PC-3 (cell line): ENCODE data around the gene OOSP3. TPM values are rescaled to one million over a fixed set of nuclear protein-coding genes. Genes with fewer than 3 reads are reported as not detected.

Experiments
- ATAC-seq: fragments of 200-7000 bp; cut with Tn5 transposase; 2 replicates; pipeline ENCODE4 v1.9.1; 2020; ENCODE audit warnings: mild to moderate bottlenecking, moderate library complexity
- BruUV-seq: library from RNA; stranded (reverse); fragments of 400-500 nt; replicated peaks from 2 replicates; lab custom pipeline; 2021; lab: Mats Ljungman, UMichigan
- CTCF ChIA-PET: fragments of 300-600 bp; sonication (Branson Sonifier 250); formaldehyde crosslinking; loops from one replicate; lab custom pipeline; 2022; ENCODE audit warnings: antibody characterized with exemption; lab: Charles Lee
- POLR2A ChIA-PET: fragments of 300-600 bp; sonication (Branson Sonifier 250); formaldehyde crosslinking; loops from one replicate; lab custom pipeline; 2022; ENCODE audit warnings: antibody characterized with exemption; ENCODE audit not compliant: unreplicated experiment; lab: Charles Lee
- DNase-seq: peaks from one replicate; pipeline ENCODE4 v3.0.0-alpha.2; 2015
- H2AFZ ChIP-seq: fragments of 300-600 bp; sonication (generic); 2 replicates; pipeline ENCODE4 v1.6.0; 2016; ENCODE audit warnings: antibody characterized with exemption, low read length
- H3F3A ChIP-seq: fragments of 300-600 bp; sonication (generic); one replicate; pipeline ENCODE4 v1.6.0; 2017; ENCODE audit warnings: antibody characterized with exemption, low read length, control low read depth, mild to moderate bottlenecking; ENCODE audit not compliant: unreplicated experiment
- H3K27ac ChIP-seq: fragments of 300-600 bp; sonication (generic); 2 replicates; pipeline ENCODE4 v1.5.1; 2016; ENCODE audit warnings: mild to moderate bottlenecking, low read length
- H3K27me3 ChIP-seq: fragments of 300-600 bp; sonication (generic); 2 replicates; pipeline ENCODE4 v1.6.1; 2016; ENCODE audit warnings: low read length, mixed read lengths
- H3K36me3 ChIP-seq: fragments of 300-600 bp; sonication (generic); 2 replicates; pipeline ENCODE4 v1.6.1; 2016; ENCODE audit warnings: low read depth, mixed run types, low read length, mixed read lengths
- H3K4me1 ChIP-seq: fragments of 300-600 bp; sonication (generic); 2 replicates; pipeline ENCODE4 v1.5.1; 2016; ENCODE audit warnings: low read length; ENCODE audit not compliant: insufficient read depth
- H3K4me2 ChIP-seq: fragments of 300-600 bp; sonication (generic); 2 replicates; pipeline ENCODE4 v1.6.0; 2016; ENCODE audit warnings: low read length
- H3K4me3 ChIP-seq: fragments of 300-600 bp; sonication (generic); 2 replicates; pipeline ENCODE4 v1.5.1; 2016; ENCODE audit warnings: mild to moderate bottlenecking, low read length, mixed read lengths
- H3K79me2 ChIP-seq: fragments of 300-600 bp; sonication (generic); 2 replicates; pipeline ENCODE4 v1.6.1; 2017; ENCODE audit warnings: low read length, mixed read lengths
- H3K9ac ChIP-seq: fragments of 300-600 bp; sonication (generic); 2 replicates; pipeline ENCODE4 v1.6.0; 2016; ENCODE audit warnings: mild to moderate bottlenecking, low read length
- H3K9me2 ChIP-seq: fragments of 300-600 bp; sonication (generic); replicated peaks from 2 replicates; pipeline ENCODE4 v1.6.1; 2016; ENCODE audit warnings: mixed run types, low read length, mixed read lengths
- H3K9me3 ChIP-seq: fragments of 300-600 bp; sonication (generic); 2 replicates; pipeline ENCODE4 v1.6.1; 2016; ENCODE audit warnings: low read length, mixed read lengths
- H4K20me1 ChIP-seq: fragments of 300-600 bp; sonication (generic); 2 replicates; pipeline ENCODE4 v1.6.1; 2016; ENCODE audit warnings: low read length, mixed read lengths
- CTCF ChIP-seq: fragments of 300-600 bp; sonication (generic); conservative IDR thresholded peaks from 2 replicates; pipeline ENCODE4 v1.5.1; 2017; ENCODE audit warnings: antibody characterized with exemption, low read depth, mild to moderate bottlenecking, low read length
- EZH2 ChIP-seq: fragments of 300-600 bp; sonication (generic); IDR thresholded peaks from one replicate; pipeline ENCODE4 v1.6.1; 2017; ENCODE audit warnings: antibody characterized with exemption, mild to moderate bottlenecking, low read length; ENCODE audit not compliant: unreplicated experiment
- EZH2phosphoT487 ChIP-seq: fragments of 300-600 bp; sonication (generic); IDR thresholded peaks from 2 replicates; pipeline ENCODE4 v1.6.1; 2018; ENCODE audit warnings: mild to moderate bottlenecking, antibody characterized with exemption, low read length, borderline replicate concordance
- intact Hi-C: fragments of 100-400 bp; cut with micrococcal nuclease; formaldehyde crosslinking; loops from 2 replicates; pipeline ENCODE4 v1.9.0; 2023
- total RNA-seq: library from RNA; depleted of rRNA; stranded (reverse); fragments of >200 nt; gene quantifications from 2 replicates; pipeline ENCODE4 v1.2.3, GENCODE V29; 2014

Gene OOSP3
- total RNA-seq, 1 experiment from 2014 or later, result not detected

GRCh38 chr11:59931688-59932087 lies 53.1 kb downstream of the OOSP3 start:
- H4K20me1 ChIP-seq, result no peaks in the 10 kb centered on the region
- no peaks in the 10 kb centered on the region for H3F3A ChIP-seq
- no peaks in the 10 kb centered on the region for H3K9me2 ChIP-seq
- H3K4me2 ChIP-seq, result no peak overlapping the region
- H3K4me1 ChIP-seq, result no peaks in the 10 kb centered on the region
- no peaks in the 10 kb centered on the region for H3K79me2 ChIP-seq
- no peaks in the 10 kb centered on the region for H3K36me3 ChIP-seq
- TF ChIP-seq CTCF, result no peak
- TF ChIP-seq EZH2, result no peak
- no peak for TF ChIP-seq EZH2phosphoT487
- ATAC-seq (no peak), DNase-seq (no peak)
- H2AFZ ChIP-seq, result no peak overlapping the region
- ChIA-PET POLR2A (no interaction called here), CTCF (interaction anchor here (0.6 kb wide), 1 partner anchor 13 kb away, joined by 3 read pairs; no protein-coding TSS in a partner anchor)
- no peak overlapping the region for H3K9ac ChIP-seq
- no peaks in the 10 kb centered on the region for H3K27me3 ChIP-seq
- H3K4me3 ChIP-seq, result no peak overlapping the region
- H3K9me3 ChIP-seq, result peaks cover 16% of the 10 kb centered on the region; the same call in 1 of the 2 replicates
- intact Hi-C loops, result no loop called here
- no TSS peak for BruUV-seq
- H3K27ac ChIP-seq, result no peak overlapping the region

GRCh38 chr11:59938132-59938531 lies 59.5 kb downstream of the OOSP3 start, which contains the start of gene OOSP1:
Gene OOSP1, plus strand, starts transcription at chr11:59938432. Its CDS starts 23 bp downstream, at chr11:59938455.
- Histone ChIP-seq H3K4me3 (no peak within 1 kb of the TSS), H3K36me3 (no peaks in the 10 kb centered on the region), H4K20me1 (no peaks in the 10 kb centered on the region), H3K9me3 (no peaks in the 10 kb centered on the region), H3K27me3 (no peaks in the 10 kb centered on the region), H3K27ac (no peak within 1 kb of the TSS), H2AFZ (no peak within 1 kb of the TSS), H3K4me1 (no peaks in the 10 kb centered on the region), H3F3A (no peaks in the 10 kb centered on the region), H3K9ac (no peak within 1 kb of the TSS), H3K4me2 (no peak within 1 kb of the TSS), H3K79me2 (no peaks in the 10 kb centered on the region), H3K9me2 (no peaks in the 10 kb centered on the region)
- no peak for DNase-seq
- intact Hi-C loops, result no loop called here
- POLR2A ChIA-PET, result no interaction called here
- TF ChIP-seq CTCF (no peak), EZH2phosphoT487 (no peak)
- CTCF ChIA-PET, result no interaction called here
- no peak for ATAC-seq
- no TSS peak for BruUV-seq

- Histone ChIP-seq H3K4me3 (no peak overlapping the region), H3K36me3 (no peaks in the 10 kb centered on the region), H3F3A (no peaks in the 10 kb centered on the region), H2AFZ (no peak overlapping the region), H3K9ac (no peak overlapping the region), H4K20me1 (no peaks in the 10 kb centered on the region), H3K27ac (no peak overlapping the region), H3K79me2 (no peaks in the 10 kb centered on the region), H3K9me2 (no peaks in the 10 kb centered on the region), H3K4me1 (no peaks in the 10 kb centered on the region), H3K9me3 (no peaks in the 10 kb centered on the region), H3K4me2 (no peak overlapping the region), H3K27me3 (no peaks in the 10 kb centered on the region)
- DNase-seq, result no peak
- ChIA-PET CTCF (no interaction called here), POLR2A (no interaction called here)
- no peak for ATAC-seq
- no TSS peak for BruUV-seq
- intact Hi-C loops, result no loop called here
- no peak for TF ChIP-seq CTCF
- no peak for TF ChIP-seq EZH2phosphoT487
- no peak for TF ChIP-seq EZH2
These were observed 60.1 kb downstream of the OOSP3 start for GRCh38 chr11:59938718-59939117.
